Mesendoderm (in vitro differentiated cells): Measurements from ENCODE around the gene TMEM106C.

Experiments
- DNase-seq: peaks from one replicate; pipeline ENCODE4 v3.0.0; 2013
- H2AK5ac ChIP-seq: 2 replicates; pipeline ENCODE4 v1.6.1; 2013; ENCODE audit warnings: low read length, inconsistent platforms
- H2BK120ac ChIP-seq: 2 replicates; pipeline ENCODE4 v1.6.1; 2013; ENCODE audit warnings: low read depth, mild to moderate bottlenecking, low read length, moderate library complexity, mixed read lengths
- H2BK15ac ChIP-seq: replicated peaks from 2 replicates; pipeline ENCODE4 v1.6.1; 2013; ENCODE audit warnings: low read depth, mild to moderate bottlenecking, moderate library complexity
- H2BK5ac ChIP-seq: 2 replicates; pipeline ENCODE4 v1.6.1; 2013; ENCODE audit warnings: low read length, inconsistent platforms
- H3K18ac ChIP-seq: 2 replicates; pipeline ENCODE4 v1.6.1; 2013; ENCODE audit warnings: mild to moderate bottlenecking, low read length, mixed read lengths
- H3K23ac ChIP-seq: one replicate; pipeline ENCODE4 v1.6.1; 2013; ENCODE audit warnings: low read length
- H3K27ac ChIP-seq: 2 replicates; pipeline ENCODE4 v1.5.1; 2013; ENCODE audit warnings: low read depth, mild to moderate bottlenecking, inconsistent platforms, low read length, moderate library complexity
- H3K27me3 ChIP-seq: 2 replicates; pipeline ENCODE4 v1.6.1; 2013; ENCODE audit warnings: low read length, control low read depth, mild to moderate bottlenecking, inconsistent platforms; ENCODE audit not compliant: insufficient read depth, poor library complexity
- H3K36me3 ChIP-seq: 2 replicates; pipeline ENCODE4 v1.6.1; 2013; ENCODE audit warnings: low read length, inconsistent platforms; ENCODE audit not compliant: control insufficient read depth, insufficient read depth
- H3K4ac ChIP-seq: one replicate; pipeline ENCODE4 v1.6.1; 2013; ENCODE audit warnings: low read depth, mild to moderate bottlenecking, low read length, moderate library complexity
- H3K4me1 ChIP-seq: 2 replicates; pipeline ENCODE4 v1.6.1; 2013; ENCODE audit warnings: low read depth, low read length, inconsistent platforms; ENCODE audit not compliant: control insufficient read depth
- H3K4me2 ChIP-seq: 2 replicates; pipeline ENCODE4 v1.6.1; 2013; ENCODE audit warnings: low read length
- H3K4me3 ChIP-seq: 2 replicates; pipeline ENCODE4 v1.5.1; 2013; ENCODE audit warnings: mild to moderate bottlenecking, low read length
- H3K56ac ChIP-seq: one replicate; pipeline ENCODE4 v1.6.1; 2013; ENCODE audit warnings: low read length
- H3K79me1 ChIP-seq: 2 replicates; pipeline ENCODE4 v1.6.1; 2013; ENCODE audit warnings: low read length, inconsistent platforms
- H3K79me2 ChIP-seq: 2 replicates; pipeline ENCODE4 v1.6.1; 2013; ENCODE audit warnings: mild to moderate bottlenecking, low read length; ENCODE audit not compliant: control insufficient read depth, insufficient read depth
- H3K9ac ChIP-seq: 2 replicates; pipeline ENCODE4 v1.6.1; 2013; ENCODE audit warnings: low read length, inconsistent platforms
- H4K5ac ChIP-seq: one replicate; pipeline ENCODE4 v1.6.1; 2013; ENCODE audit warnings: low read length
- H4K8ac ChIP-seq: one replicate; pipeline ENCODE4 v1.6.1; 2013; ENCODE audit warnings: low read depth, mild to moderate bottlenecking, control low read depth, low read length, moderate library complexity
- WGBS: extraction: QIAGEN DNeasy Blood & Tissue Kit; methylation state at CpG from one replicate; pipeline ENCODE4 v1.1.7; 2013; ENCODE audit warnings: low lambda C conversion rate, missing lambda C conversion rate; ENCODE audit not compliant: insufficient coverage; ENCODE audit errors: extremely low coverage; 5-methylcytosine and 5-hydroxymethylcytosine counted together

Gene TMEM106C

DNA sequence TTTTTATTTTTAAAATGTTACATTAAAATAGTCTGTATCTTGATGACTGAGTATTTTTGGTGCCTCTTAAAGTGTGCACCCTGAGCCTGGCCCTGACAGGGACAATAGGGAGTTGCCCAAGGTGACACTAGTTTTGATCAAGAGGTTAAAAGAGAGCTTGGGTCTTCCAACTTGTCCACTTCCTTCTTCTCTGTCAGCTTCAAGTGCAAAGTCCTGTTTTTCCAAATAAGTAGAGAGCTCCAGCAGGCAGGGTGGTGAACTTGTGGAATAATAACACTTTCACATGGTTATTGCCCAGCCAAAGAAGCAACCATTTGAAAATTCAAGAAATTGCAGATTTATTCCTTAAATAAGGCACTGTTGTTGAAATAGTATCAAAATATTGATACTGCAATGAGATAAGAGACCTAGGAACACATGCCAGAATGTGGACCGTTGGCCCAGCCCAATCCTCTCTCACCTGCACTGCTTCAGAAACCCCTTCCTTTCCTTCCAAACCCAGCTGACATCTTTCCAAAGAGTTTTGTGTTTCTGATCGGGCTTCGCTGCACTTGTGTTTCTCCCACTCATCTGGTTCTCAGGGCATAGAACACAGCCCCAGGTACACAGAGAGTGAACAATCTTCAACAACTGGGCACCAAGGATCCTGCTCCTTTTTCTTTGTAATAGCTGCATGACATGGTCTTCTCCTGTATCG is 54.7 kb downstream of the TMEM106C start:
- H2AK5ac ChIP-seq = no peak overlapping the region
- no peak overlapping the region for H3K23ac ChIP-seq
- no peak overlapping the region for H3K27ac ChIP-seq
- H3K56ac ChIP-seq = no peak overlapping the region
- H3K36me3 ChIP-seq = no peaks in the 10 kb centered on the region
- H3K79me2 ChIP-seq = no peaks in the 10 kb centered on the region
- no peak overlapping the region for H2BK5ac ChIP-seq
- no peak overlapping the region for H3K4me3 ChIP-seq
- H3K9ac ChIP-seq = no peak overlapping the region
- DNase-seq = no peak
- no peaks in the 10 kb centered on the region for H3K79me1 ChIP-seq
- H4K5ac ChIP-seq = no peak overlapping the region
- no peak overlapping the region for H2BK120ac ChIP-seq
- no peak overlapping the region for H3K18ac ChIP-seq
- H4K8ac ChIP-seq = no peak overlapping the region
- no peak overlapping the region for H3K4me2 ChIP-seq
- no peak overlapping the region for H2BK15ac ChIP-seq
- H3K4ac ChIP-seq = no peak overlapping the region
- no CpG with 5 or more reads among the region's 4 CpGs for WGBS
- peaks cover 5% of the 10 kb centered on the region for H3K4me1 ChIP-seq
- peaks cover 66% of the 10 kb centered on the region for H3K27me3 ChIP-seq
